PC-3 (cell line): ENCODE measurements around the gene ADORA3.

Experiments used
- CTCF ChIP-seq: fragments of 300-600 bp; sonication (generic); conservative IDR thresholded peaks from 2 replicates; pipeline ENCODE4 v1.5.1; 2017; ENCODE audit warnings: antibody characterized with exemption, low read depth, mild to moderate bottlenecking, low read length
- EZH2 ChIP-seq: fragments of 300-600 bp; sonication (generic); IDR thresholded peaks from one replicate; pipeline ENCODE4 v1.6.1; 2017; ENCODE audit warnings: antibody characterized with exemption, mild to moderate bottlenecking, low read length; ENCODE audit not compliant: unreplicated experiment
- EZH2phosphoT487 ChIP-seq: fragments of 300-600 bp; sonication (generic); IDR thresholded peaks from 2 replicates; pipeline ENCODE4 v1.6.1; 2018; ENCODE audit warnings: mild to moderate bottlenecking, antibody characterized with exemption, low read length, borderline replicate concordance

- no peak for TF ChIP-seq CTCF
- TF ChIP-seq EZH2: no peak
- no peak for TF ChIP-seq EZH2phosphoT487
These were observed 28.9 kb downstream of the ADORA3 start for GRCh38 chr1:111474521-111474920.
